Transverse colon (tissue), 3 donors: ENCODE measurements around the gene CKMT2.

ENCODE experiments used
- CTCF ChIP-seq, 5 experiments: fragments of 200-600 bp in 3 of 5; fragments of 450-650 bp in 2 of 5; sonication (generic) in 3 of 5; IDR thresholded peaks; 1 replicate in 2 of 5; 2 replicates in 3 of 5; pipeline ENCODE4 v1.5.1; 2016 to 2017; ENCODE audit warnings: antibody characterized with exemption in 5 of 5, inconsistent platforms in 3 of 5, mild to moderate bottlenecking in 2 of 5, moderate library complexity in 1 of 5
- EP300 ChIP-seq: sonication (generic); formaldehyde crosslinking; IDR thresholded peaks from one replicate; pipeline ENCODE4 v1.6.1; 2017; ENCODE audit warnings: antibody characterized with exemption, low read depth

DNA sequence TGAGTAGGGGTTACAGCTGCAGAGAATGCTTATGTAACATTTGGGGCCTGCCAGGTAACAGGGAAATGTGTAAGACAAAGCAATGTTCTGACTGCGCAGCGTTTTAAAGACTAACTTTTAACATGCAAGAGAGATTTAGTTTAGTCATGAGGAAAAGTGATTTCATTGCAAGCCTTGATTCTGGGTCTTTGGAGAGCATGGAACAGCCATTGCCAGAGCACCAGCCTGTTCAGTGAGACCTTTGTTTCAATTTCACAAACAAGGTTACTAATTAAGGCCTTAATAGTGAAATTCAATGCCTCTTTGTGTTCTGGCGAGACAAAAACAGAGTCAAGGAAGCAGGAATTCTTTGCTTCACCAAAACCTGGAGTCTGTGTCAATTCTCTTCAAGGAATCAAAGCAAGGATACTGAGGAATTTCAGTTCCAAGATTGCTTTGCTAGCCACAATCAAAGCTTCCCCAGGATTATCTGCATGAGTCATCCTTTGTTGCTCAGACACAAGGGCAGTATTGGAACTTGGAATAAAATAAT, 14.4 kb downstream of the CKMT2 start:
- TF ChIP-seq CTCF (IDR thresholded peaks at IDR 0.05) = no peak
- no peak for TF ChIP-seq EP300
